Right lobe of liver (tissue), 4 donors: Measurements from ENCODE around the gene DCTN3.

ENCODE experiments used
- CTCF ChIP-seq, 4 donors: fragments of 200-600 bp in 3 of 4; fragments of 450-650 bp in 1 of 4; IDR thresholded peaks; one replicate each; pipeline versions ENCODE4 v1.5.1 to v1.8.0; 2016 to 2022; ENCODE audit warnings: antibody characterized with exemption in 4 of 4, mild to moderate bottlenecking in 2 of 4
- POLR2A ChIP-seq: fragments of 450-650 bp; IDR thresholded peaks from one replicate; pipeline ENCODE4 v1.6.1; 2017; ENCODE audit warnings: antibody characterized with exemption, mild to moderate bottlenecking
- donor health status: DM: no; HTN: no; CAD: no.
- donor health status: DM: no; HTN: no; CAD: no.
- donor health status: DM: no; HTN: yes; CAD: no.

GRCh38 chr9:34629491-34629808 is 9.2 kb upstream of the DCTN3 start:
- no peak for TF ChIP-seq CTCF (IDR thresholded peaks at IDR 0.05)
- TF ChIP-seq POLR2A, result no peak
